NOMO-1 (cell line): Measurements from ENCODE around the gene CRIP1.

Source experiments
- DNase-seq, 2 experiments: peaks; one replicate each; lab custom pipeline; 2025; ENCODE audit not compliant: unreplicated experiment in 2 of 2; lab: John Stamatoyannopoulos, UW

Gene CRIP1

GRCh38 chr14:105492031-105492970, 5.6 kb downstream of the CRIP1 start:
- DNase-seq = no peak

GRCh38 chr14:105492971-105493871, 6.5 kb downstream of the CRIP1 start:
- no peak for DNase-seq

GRCh38 chr14:105493921-105494605, 7.4 kb downstream of the CRIP1 start:
- DNase-seq = no peak

GRCh38 chr14:105494606-105494929, 7.9 kb downstream of the CRIP1 start:
- DNase-seq = no peak

- no peak for DNase-seq
Observed at GRCh38 chr14:105495101-105495989, 8.7 kb downstream of the CRIP1 start.

GRCh38 chr14:105495990-105496830, 9.5 kb downstream of the CRIP1 start:
- no peak for DNase-seq

- DNase-seq = no peak
Observed at GRCh38 chr14:105496831-105497591, 10.3 kb downstream of the CRIP1 start.

GRCh38 chr14:105497671-105498429, 11.2 kb downstream of the CRIP1 start:
- DNase-seq = no peak

GRCh38 chr14:105498430-105499255, 12.0 kb downstream of the CRIP1 start:
- DNase-seq = no peak

GRCh38 chr14:105499256-105500035, 12.8 kb downstream of the CRIP1 start:
- DNase-seq = no peak

GRCh38 chr14:105500036-105500725, 13.5 kb downstream of the CRIP1 start:
- no peak for DNase-seq

- DNase-seq = no peak
Observed at GRCh38 chr14:105500726-105501101, 14.0 kb downstream of the CRIP1 start.

- no peak for DNase-seq
Observed at GRCh38 chr14:105501504-105502291, 15.0 kb downstream of the CRIP1 start.

- DNase-seq = no peak
Observed at GRCh38 chr14:105502446-105503295, 16.0 kb downstream of the CRIP1 start.
